ENCODE measurements around the gene KLK7. TPM values are rescaled to one million over a fixed set of nuclear protein-coding genes. Genes with fewer than 3 reads are reported as not detected.

KLK7 gene
- total RNA-seq, 1 experiment from 2014 or later = 0.66 TPM

- Mint-ChIP-seq H3K4me1 (no peaks in the 10 kb centered on the region), H3K27me3 (ENCODE audit: low read depth) (peaks cover 37% of the 10 kb centered on the region), H3K4me3 (no peak overlapping the region), H3K9me3 (peaks cover 24% of the 10 kb centered on the region), H3K27ac (no peak overlapping the region), H3K36me3 (no peaks in the 10 kb centered on the region)
- POLR2A ChIA-PET = no interaction called here
- CTCF ChIA-PET = interaction anchor here (0.5 to 1.1 kb wide), 2 partner anchors 74 to 151 kb away, joined by 3 to 4 read pairs; no protein-coding TSS in a partner anchor
- TF ChIP-seq MAX (CRISPR knock-in tag; IDR thresholded peaks at IDR 0.05) (no peak), ATF3 (CRISPR knock-in tag; conservative IDR thresholded peaks at IDR 0.05) (no peak), SMAD4 (CRISPR knock-in tag; IDR thresholded peaks at IDR 0.05) (no peak), SOX15 (CRISPR knock-in tag; IDR thresholded peaks at IDR 0.05) (no peak), GRHL2 (CRISPR knock-in tag; IDR thresholded peaks at IDR 0.05; ENCODE audit: insufficient replicate concordance, severe bottlenecking) (no peak), TEAD4 (CRISPR knock-in tag; IDR thresholded peaks at IDR 0.05) (no peak), SP1 (CRISPR knock-in tag; conservative IDR thresholded peaks at IDR 0.05) (no peak), ZNF263 (CRISPR knock-in tag; IDR thresholded peaks at IDR 0.05; ENCODE audit: low read depth) (no peak), ZNF416 (CRISPR knock-in tag; IDR thresholded peaks at IDR 0.05) (no peak), NR1H2 (CRISPR knock-in tag; IDR thresholded peaks at IDR 0.05) (no peak), ZNF138 (CRISPR knock-in tag; conservative IDR thresholded peaks at IDR 0.05) (no peak), E2F4 (CRISPR knock-in tag; IDR thresholded peaks at IDR 0.05; ENCODE audit: borderline replicate concordance, low read depth) (no peak), PRDM15 (CRISPR knock-in tag; IDR thresholded peaks at IDR 0.05) (no peak), E2F5 (CRISPR knock-in tag; IDR thresholded peaks at IDR 0.05) (no peak), FOXP4 (CRISPR knock-in tag; IDR thresholded peaks at IDR 0.05) (no peak), FOXP1 (CRISPR knock-in tag; IDR thresholded peaks at IDR 0.05; ENCODE audit: borderline replicate concordance) (no peak), MLX (CRISPR knock-in tag; IDR thresholded peaks at IDR 0.05) (no peak)
- DNase-seq (ENCODE audit: low spot score) (no peak), ATAC-seq (no peak)
Observed at GRCh38 chr19:50943074-50943828, 40.5 kb downstream of the KLK7 start.

All from WTC11 (cell line).